ENCODE results near the gene STIM1. TPM values are rescaled to one million over a fixed set of nuclear protein-coding genes. Genes with fewer than 3 reads are reported as not detected.

Gene STIM1
- total and polyA plus RNA-seq, 10 of the 15 experiments (the other 5 are each of a cell fraction or from before 2014, with no cell fraction given): 8.6 to 57.7 (median 29.3) TPM

DNA sequence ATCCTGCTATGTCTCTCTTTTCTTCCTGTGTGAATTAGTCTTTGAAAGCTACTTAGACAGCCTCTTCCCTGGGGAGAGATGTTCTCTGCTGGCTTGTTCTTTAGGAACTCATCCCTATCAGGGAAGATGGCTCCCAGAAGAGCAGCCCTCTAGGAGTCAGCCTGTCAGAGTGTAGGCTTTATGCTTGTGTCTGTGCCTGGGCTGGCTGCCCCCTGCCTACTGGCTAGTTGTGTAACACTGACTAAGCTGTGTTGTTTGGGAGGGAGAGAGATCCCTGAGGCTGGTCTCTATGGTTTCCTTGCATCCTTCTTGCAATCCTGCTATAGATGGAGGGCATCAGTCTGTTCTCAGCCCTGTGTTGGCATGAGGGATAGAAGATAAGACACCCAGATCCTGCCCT is 112.2 kb downstream of the STIM1 start:
- H3K9ac ChIP-seq (ENCODE audit: control insufficient read depth, insufficient read depth, low read length): no peak overlapping the region
- DNase-seq (ENCODE audit: low read depth, low spot score) (no peak), FAIRE-seq (no peak), ATAC-seq (no peak)
- no peak overlapping the region for H3K27ac ChIP-seq (ENCODE audit: control insufficient read depth, insufficient read depth)
- H3K4me2 ChIP-seq (ENCODE audit: control insufficient read depth, insufficient read depth): no peak overlapping the region
- SMC1A ChIA-PET (ENCODE audit: uncharacterized antibody, unreplicated experiment): interaction anchor here (1.0 to 2.9 kb wide), 14 partner anchors 8 to 119 kb away, joined by 3 to 17 read pairs (median 4); partner anchors contain the start of gene STIM1
- in situ Hi-C loops (cut with MboI): no loop called here
- BruUV-seq (replicated peaks): no TSS peak
- POLR2A ChIA-PET: interaction anchor here (0.6 to 1.0 kb wide), 3 partner anchors 81 to 108 kb away, joined by 3 to 4 read pairs (median 4); no protein-coding TSS in a partner anchor
- CTCF ChIA-PET: interaction anchor here (0.8 to 4.5 kb wide), 6 partner anchors 9 to 126 kb away, joined by 3 to 27 read pairs (median 7); partner anchors contain the start of gene STIM1
- H3K27me3 ChIP-seq (replicated peaks in 1 of 2; ENCODE audit: control insufficient read depth in 2 of 2, insufficient read depth in 2 of 2, low read length in 1 of 2): no peaks in the 10 kb centered on the region
- peaks cover 3% of the 10 kb centered on the region for H3K79me2 ChIP-seq (ENCODE audit: control insufficient read depth, insufficient read depth, low read length)
- no peak overlapping the region for H3K4me3 ChIP-seq
- RAD21 ChIA-PET (ENCODE audit: unreplicated experiment): interaction anchor here (1.0 to 2.9 kb wide), 5 partner anchors 65 to 118 kb away, joined by 4 to 13 read pairs (median 5); partner anchors contain the start of gene STIM1
- intact Hi-C loops (cut with micrococcal nuclease; ENCODE audit: unreplicated experiment): no loop called here
- peaks cover 4% of the 10 kb centered on the region; the same call in 1 of the 2 replicates for H3K4me1 ChIP-seq (ENCODE audit: control insufficient read depth, insufficient read depth, low read length)
- H2AFZ ChIP-seq (ENCODE audit: control insufficient read depth, low read depth, low read length): no peak overlapping the region
- no peaks in the 10 kb centered on the region for H3K9me3 ChIP-seq (replicated peaks; ENCODE audit: control insufficient read depth, insufficient read depth, low read length)
- peaks cover 5 to 8% of the 10 kb centered on the region in 2 experiments; a peak in 3 of 4 replicates for H3K36me3 ChIP-seq (ENCODE audit: control insufficient read depth in 2 of 2, insufficient read depth in 2 of 2, low read length in 1 of 2)
- H4K20me1 ChIP-seq (ENCODE audit: control insufficient read depth, insufficient read depth): no peaks in the 10 kb centered on the region
- TF ChIP-seq NRF1 (conservative IDR thresholded peaks at IDR 0.05; ENCODE audit: low read depth, low read length) (no peak), CEBPB (IDR thresholded peaks at IDR 0.05; ENCODE audit: borderline replicate concordance in 1 of 2, low read depth in 2 of 2, low read length in 2 of 2) (no peak), STAT1 (conservative IDR thresholded peaks at IDR 0.05) (no peak), POLR2AphosphoS5 (IDR thresholded peaks at IDR 0.05; ENCODE audit: low read length) (no peak), EZH2 (IDR thresholded peaks at IDR 0.05; ENCODE audit: borderline replicate concordance, control insufficient read depth, low read depth, low read length) (no peak), GABPA (IDR thresholded peaks at IDR 0.05; ENCODE audit: low read depth) (no peak), PAX8 (IDR thresholded peaks at IDR 0.05) (no peak), RELA (IDR thresholded peaks at IDR 0.05; ENCODE audit: borderline replicate concordance, partially characterized antibody) (no peak), ZNF622 (IDR thresholded peaks at IDR 0.05) (no peak), SREBF2 (IDR thresholded peaks at IDR 0.05; ENCODE audit: low read length) (no peak), TARDBP (IDR thresholded peaks at IDR 0.05; ENCODE audit: borderline replicate concordance) (no peak)
- TF ChIP-seq, protein P1, sequence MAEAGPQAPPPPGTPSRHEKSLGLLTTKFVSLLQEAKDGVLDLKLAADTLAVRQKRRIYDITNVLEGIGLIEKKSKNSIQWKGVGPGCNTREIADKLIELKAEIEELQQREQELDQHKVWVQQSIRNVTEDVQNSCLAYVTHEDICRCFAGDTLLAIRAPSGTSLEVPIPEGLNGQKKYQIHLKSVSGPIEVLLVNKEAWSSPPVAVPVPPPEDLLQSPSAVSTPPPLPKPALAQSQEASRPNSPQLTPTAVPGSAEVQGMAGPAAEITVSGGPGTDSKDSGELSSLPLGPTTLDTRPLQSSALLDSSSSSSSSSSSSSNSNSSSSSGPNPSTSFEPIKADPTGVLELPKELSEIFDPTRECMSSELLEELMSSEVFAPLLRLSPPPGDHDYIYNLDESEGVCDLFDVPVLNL (IDR thresholded peaks at IDR 0.05; ENCODE audit: low read depth, low read length): no peak
- TF ChIP-seq, protein P2, sequence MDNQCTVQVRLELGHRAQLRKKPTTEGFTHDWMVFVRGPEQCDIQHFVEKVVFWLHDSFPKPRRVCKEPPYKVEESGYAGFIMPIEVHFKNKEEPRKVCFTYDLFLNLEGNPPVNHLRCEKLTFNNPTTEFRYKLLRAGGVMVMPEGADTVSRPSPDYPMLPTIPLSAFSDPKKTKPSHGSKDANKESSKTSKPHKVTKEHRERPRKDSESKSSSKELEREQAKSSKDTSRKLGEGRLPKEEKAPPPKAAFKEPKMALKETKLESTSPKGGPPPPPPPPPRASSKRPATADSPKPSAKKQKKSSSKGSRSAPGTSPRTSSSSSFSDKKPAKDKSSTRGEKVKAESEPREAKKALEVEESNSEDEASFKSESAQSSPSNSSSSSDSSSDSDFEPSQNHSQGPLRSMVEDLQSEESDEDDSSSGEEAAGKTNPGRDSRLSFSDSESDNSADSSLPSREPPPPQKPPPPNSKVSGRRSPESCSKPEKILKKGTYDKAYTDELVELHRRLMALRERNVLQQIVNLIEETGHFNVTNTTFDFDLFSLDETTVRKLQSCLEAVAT (IDR thresholded peaks at IDR 0.05): no peak
- TF ChIP-seq, protein P3, sequence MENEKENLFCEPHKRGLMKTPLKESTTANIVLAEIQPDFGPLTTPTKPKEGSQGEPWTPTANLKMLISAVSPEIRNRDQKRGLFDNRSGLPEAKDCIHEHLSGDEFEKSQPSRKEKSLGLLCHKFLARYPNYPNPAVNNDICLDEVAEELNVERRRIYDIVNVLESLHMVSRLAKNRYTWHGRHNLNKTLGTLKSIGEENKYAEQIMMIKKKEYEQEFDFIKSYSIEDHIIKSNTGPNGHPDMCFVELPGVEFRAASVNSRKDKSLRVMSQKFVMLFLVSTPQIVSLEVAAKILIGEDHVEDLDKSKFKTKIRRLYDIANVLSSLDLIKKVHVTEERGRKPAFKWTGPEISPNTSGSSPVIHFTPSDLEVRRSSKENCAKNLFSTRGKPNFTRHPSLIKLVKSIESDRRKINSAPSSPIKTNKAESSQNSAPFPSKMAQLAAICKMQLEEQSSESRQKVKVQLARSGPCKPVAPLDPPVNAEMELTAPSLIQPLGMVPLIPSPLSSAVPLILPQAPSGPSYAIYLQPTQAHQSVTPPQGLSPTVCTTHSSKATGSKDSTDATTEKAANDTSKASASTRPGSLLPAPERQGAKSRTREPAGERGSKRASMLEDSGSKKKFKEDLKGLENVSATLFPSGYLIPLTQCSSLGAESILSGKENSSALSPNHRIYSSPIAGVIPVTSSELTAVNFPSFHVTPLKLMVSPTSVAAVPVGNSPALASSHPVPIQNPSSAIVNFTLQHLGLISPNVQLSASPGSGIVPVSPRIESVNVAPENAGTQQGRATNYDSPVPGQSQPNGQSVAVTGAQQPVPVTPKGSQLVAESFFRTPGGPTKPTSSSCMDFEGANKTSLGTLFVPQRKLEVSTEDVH (IDR thresholded peaks at IDR 0.05; ENCODE audit: low read depth, partially characterized antibody): no peak
- TF ChIP-seq, protein P4, sequence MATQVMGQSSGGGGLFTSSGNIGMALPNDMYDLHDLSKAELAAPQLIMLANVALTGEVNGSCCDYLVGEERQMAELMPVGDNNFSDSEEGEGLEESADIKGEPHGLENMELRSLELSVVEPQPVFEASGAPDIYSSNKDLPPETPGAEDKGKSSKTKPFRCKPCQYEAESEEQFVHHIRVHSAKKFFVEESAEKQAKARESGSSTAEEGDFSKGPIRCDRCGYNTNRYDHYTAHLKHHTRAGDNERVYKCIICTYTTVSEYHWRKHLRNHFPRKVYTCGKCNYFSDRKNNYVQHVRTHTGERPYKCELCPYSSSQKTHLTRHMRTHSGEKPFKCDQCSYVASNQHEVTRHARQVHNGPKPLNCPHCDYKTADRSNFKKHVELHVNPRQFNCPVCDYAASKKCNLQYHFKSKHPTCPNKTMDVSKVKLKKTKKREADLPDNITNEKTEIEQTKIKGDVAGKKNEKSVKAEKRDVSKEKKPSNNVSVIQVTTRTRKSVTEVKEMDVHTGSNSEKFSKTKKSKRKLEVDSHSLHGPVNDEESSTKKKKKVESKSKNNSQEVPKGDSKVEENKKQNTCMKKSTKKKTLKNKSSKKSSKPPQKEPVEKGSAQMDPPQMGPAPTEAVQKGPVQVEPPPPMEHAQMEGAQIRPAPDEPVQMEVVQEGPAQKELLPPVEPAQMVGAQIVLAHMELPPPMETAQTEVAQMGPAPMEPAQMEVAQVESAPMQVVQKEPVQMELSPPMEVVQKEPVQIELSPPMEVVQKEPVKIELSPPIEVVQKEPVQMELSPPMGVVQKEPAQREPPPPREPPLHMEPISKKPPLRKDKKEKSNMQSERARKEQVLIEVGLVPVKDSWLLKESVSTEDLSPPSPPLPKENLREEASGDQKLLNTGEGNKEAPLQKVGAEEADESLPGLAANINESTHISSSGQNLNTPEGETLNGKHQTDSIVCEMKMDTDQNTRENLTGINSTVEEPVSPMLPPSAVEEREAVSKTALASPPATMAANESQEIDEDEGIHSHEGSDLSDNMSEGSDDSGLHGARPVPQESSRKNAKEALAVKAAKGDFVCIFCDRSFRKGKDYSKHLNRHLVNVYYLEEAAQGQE (IDR thresholded peaks at IDR 0.05; ENCODE audit: low read depth, low read length): no peak

Measured in GM12878 (cell line).